Left lung (tissue), 10 donors: Measurements from ENCODE around the gene XXYLT1. TPM values are rescaled to one million over a fixed set of nuclear protein-coding genes. Genes with fewer than 3 reads are reported as not detected.
"Not testable (repeated sequence)": the region's sequence is repeated elsewhere in the genome, so short reads cannot be mapped to it uniquely, and the experiment has no call there.

Experiments
- ATAC-seq: fragments of 200-7000 bp; cut with Tn5 transposase; one replicate; pipeline ENCODE4 v1.9.1; 2020; ENCODE audit warnings: moderate library complexity
- DNase-seq, 4 donors: peaks; one replicate each; pipeline ENCODE4 v3.0.0-alpha.2; 2013 to 2020
- H3K27ac ChIP-seq, 2 donors: fragments of 200-600 bp; sonication (generic) in 1 of 2; one replicate each; pipeline versions ENCODE4 v1.5.0 to v1.8.0; 2020 to 2021
- H3K27me3 ChIP-seq, 2 donors: fragments of 200-600 bp; sonication (generic) in 1 of 2; one replicate each; pipeline versions ENCODE4 v1.5.0 to v1.8.0; 2020 to 2021
- H3K36me3 ChIP-seq, 2 donors: fragments of 200-600 bp; sonication (generic) in 1 of 2; one replicate each; pipeline versions ENCODE4 v1.5.0 to v1.8.0; 2020 to 2021
- H3K4me1 ChIP-seq, 2 donors: fragments of 200-600 bp; one replicate each; pipeline ENCODE4 v1.8.0; 2021
- H3K4me3 ChIP-seq, 2 donors: fragments of 200-600 bp; sonication (generic) in 1 of 2; one replicate each; pipeline versions ENCODE4 v1.5.0 to v1.8.0; 2020 to 2021; ENCODE audit warnings: mild to moderate bottlenecking in 1 of 2
- H3K9me3 ChIP-seq, 2 donors: fragments of 200-600 bp; sonication (generic) in 1 of 2; one replicate each; pipeline versions ENCODE4 v1.5.0 to v1.8.0; 2020 to 2021
- CTCF ChIP-seq, 2 donors: fragments of 200-600 bp; sonication (generic) in 1 of 2; IDR thresholded peaks; one replicate each; pipeline versions ENCODE4 v1.5.0 to v1.8.0; 2021; ENCODE audit warnings: antibody characterized with exemption in 2 of 2
- intact Hi-C, 2 donors: fragments of 100-400 bp; cut with DNase I; formaldehyde crosslinking; loops; one replicate each; pipeline versions ENCODE4 v1.11.2 to v1.14.2; 2022
- polyA plus RNA-seq, 6 donors: library from polyadenylated mRNA; unstranded; fragments of 120-200 nt; gene quantifications; one replicate each; pipeline ENCODE4 v1.2.1, GENCODE V29; 2013; ENCODE audit not compliant: insufficient read length in 6 of 6
- total RNA-seq, 2 donors: library from RNA; stranded (reverse); fragmentation: NEBNext Ultra II Directional; extraction: Animal tissue kit (Norgen Biotek cat#: 25700); gene quantifications; one replicate each; pipeline ENCODE4 v1.2.1, GENCODE V29; 2021
- donor health status: DM: no; HTN: yes; CAD: no.
- donor health status: DM: no; HTN: no; CAD: no.

Gene XXYLT1
- total and polyA plus RNA-seq, 8 donors, result 11.3 to 31.1 (median 25.5) TPM

GRCh38 chr3:195107593-195107992 is 163.4 kb downstream of the XXYLT1 start:
- H3K36me3 ChIP-seq, result no peaks in the 10 kb centered on the region
- intact Hi-C loops, result loop anchor here in 1 of 2 donors (5.0 to 10.0 kb wide), 2 partner anchors 173 to 420 kb away; partner anchors contain the start of gene FAM43A
- H3K9me3 ChIP-seq, result no peaks in the 10 kb centered on the region
- H3K4me1 ChIP-seq, result peaks cover 0 to 44% of the 10 kb centered on the region in 2 donors
- DNase-seq, result peak in 1 of 4 donors; percentile 23
- H3K27ac ChIP-seq, result no peak overlapping the region
- H3K4me3 ChIP-seq, result no peak overlapping the region
- ATAC-seq, result no peak
- TF ChIP-seq CTCF (IDR thresholded peaks at IDR 0.05), result no peak
- H3K27me3 ChIP-seq, result no peaks in the 10 kb centered on the region

- H3K4me3 ChIP-seq, result not testable (repeated sequence)
Measured at GRCh38 chr3:195107031-195107430, 163.9 kb downstream of the XXYLT1 start.

GRCh38 chr3:195106418-195106906 is 164.5 kb downstream of the XXYLT1 start:
- Histone ChIP-seq H3K36me3 (no peaks in the 10 kb centered on the region), H3K27ac (no peak overlapping the region), H3K4me3 (no peak overlapping the region), H3K4me1 (peaks cover 0 to 53% of the 10 kb centered on the region in 2 donors), H3K27me3 (no peaks in the 10 kb centered on the region), H3K9me3 (no peaks in the 10 kb centered on the region)
- ATAC-seq, result peak; percentile 90
- intact Hi-C loops, result loop anchor here in 1 of 2 donors (5.0 to 10.0 kb wide), 2 partner anchors 172 to 419 kb away; partner anchors contain the start of gene FAM43A
- DNase-seq, result peak; percentile 59 to 94 (median 68)
- peak; percentile 100 for TF ChIP-seq CTCF (IDR thresholded peaks at IDR 0.05)

More at GRCh38 chr3:195107031-195107430, 163.9 kb downstream of the XXYLT1 start:
- H3K4me1 ChIP-seq, result peaks cover 0 to 50% of the 10 kb centered on the region in 2 donors
- not testable (repeated sequence) for H3K36me3 ChIP-seq, ATAC-seq, H3K9me3 ChIP-seq, H3K27ac ChIP-seq, H3K27me3 ChIP-seq
- peak in 1 of 4 donors; percentile 19 for DNase-seq
- intact Hi-C loops, result loop anchor here in 1 of 2 donors (5.0 to 10.0 kb wide), 2 partner anchors 172 to 420 kb away; partner anchors contain the start of gene FAM43A

- no peak overlapping the region for H3K4me3 ChIP-seq
Measured at GRCh38 chr3:195105841-195106417, 165.0 kb downstream of the XXYLT1 start.

GRCh38 chr3:195105389-195105788 is 165.6 kb downstream of the XXYLT1 start:
- Histone ChIP-seq H3K36me3 (no peaks in the 10 kb centered on the region), H3K27ac (peak overlapping the region in 1 of 2 donors; percentile 28), H3K27me3 (no peaks in the 10 kb centered on the region), H3K9me3 (no peaks in the 10 kb centered on the region), H3K4me3 (no peak overlapping the region), H3K4me1 (peaks cover 0 to 63% of the 10 kb centered on the region in 2 donors)
- TF ChIP-seq CTCF (IDR thresholded peaks at IDR 0.05), result no peak
- ATAC-seq (peak; percentile 74), DNase-seq (peak in 1 of 4 donors; percentile 33)
- intact Hi-C loops, result loop anchor here in 1 of 2 donors (5.0 to 10.0 kb wide), 2 partner anchors 171 to 418 kb away; partner anchors contain the start of gene FAM43A

More at GRCh38 chr3:195105841-195106417, 165.0 kb downstream of the XXYLT1 start:
- DNase-seq (no peak), ATAC-seq (peak; percentile 12)
- Histone ChIP-seq H3K27me3 (no peaks in the 10 kb centered on the region), H3K36me3 (no peaks in the 10 kb centered on the region), H3K27ac (peak overlapping the region in 1 of 2 donors; percentile 28), H3K4me1 (peaks cover 0 to 57% of the 10 kb centered on the region in 2 donors), H3K9me3 (no peaks in the 10 kb centered on the region)
- intact Hi-C loops, result loop anchor here in 1 of 2 donors (5.0 to 10.0 kb wide), 2 partner anchors 171 to 419 kb away; partner anchors contain the start of gene FAM43A
- no peak for TF ChIP-seq CTCF (IDR thresholded peaks at IDR 0.05)
